Measurements from ENCODE around the gene CSRNP3. TPM values are rescaled to one million over a fixed set of nuclear protein-coding genes. Genes with fewer than 3 reads are reported as not detected.

The CSRNP3 gene
- total RNA-seq, 1 experiment from 2014 or later, result 0.05 TPM

DNA sequence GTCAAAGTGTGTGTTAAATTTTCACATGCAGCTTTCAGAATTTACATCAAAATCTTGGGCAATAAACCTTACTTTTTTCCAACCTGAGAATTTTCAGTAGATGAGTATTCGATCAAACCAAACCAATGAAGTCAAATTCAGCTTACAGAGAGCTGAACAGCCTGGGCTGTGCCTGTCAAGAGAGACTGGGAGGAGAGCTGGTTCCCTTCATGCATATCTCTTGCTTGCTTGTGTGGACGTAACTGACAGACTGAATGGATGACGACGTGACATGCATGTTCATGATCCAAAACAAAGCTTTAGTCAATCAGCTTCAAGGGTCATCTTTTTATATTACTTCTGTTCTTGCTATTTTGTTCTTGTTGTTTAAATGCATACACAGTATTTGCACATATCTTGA lies 179.3 kb downstream of the CSRNP3 start:
- no peaks in the 10 kb centered on the region for H3K36me3 ChIP-seq (ENCODE audit: control insufficient read depth in 1 of 2, insufficient read depth in 2 of 2, low read length in 2 of 2)
- ChIA-PET RAD21 (ENCODE audit: low non-redundant PET in 1 of 2, low total read pairs in 2 of 2, uncharacterized antibody in 2 of 2, unreplicated experiment in 2 of 2) (no interaction called here), POLR2A (no interaction called here), CTCF (no interaction called here)
- H3K4me1 ChIP-seq (ENCODE audit: control insufficient read depth in 1 of 2, insufficient read depth in 2 of 2, low read length in 2 of 2), result no peaks in the 10 kb centered on the region
- no peak for ATAC-seq
- H3K79me2 ChIP-seq (ENCODE audit: insufficient read depth, low read length), result no peaks in the 10 kb centered on the region
- H3K9me3 ChIP-seq (ENCODE audit: control insufficient read depth in 1 of 2, insufficient read depth in 1 of 2, low read depth in 1 of 2, low read length in 2 of 2), result no peaks in the 10 kb centered on the region
- H2AFZ ChIP-seq (ENCODE audit: low read depth, low read length, poor library complexity, severe bottlenecking), result no peak overlapping the region
- no TSS peak for BruUV-seq (replicated peaks)
- no peaks in the 10 kb centered on the region for H4K20me1 ChIP-seq (ENCODE audit: insufficient read depth)
- TF ChIP-seq CBX3 (IDR thresholded peaks at IDR 0.05; ENCODE audit: low read depth), result no peak
- no peak for TF ChIP-seq CEBPB (IDR thresholded peaks at IDR 0.05; ENCODE audit: low read depth)
- TF ChIP-seq SRF (IDR thresholded peaks at IDR 0.05; ENCODE audit: low read depth), result no peak
- no peak for TF ChIP-seq ELF1 (IDR thresholded peaks at IDR 0.05; ENCODE audit: borderline replicate concordance, low read depth)
- no peak for TF ChIP-seq POLR2A (IDR thresholded peaks at IDR 0.05; ENCODE audit: borderline replicate concordance, extremely low read depth, insufficient read depth, insufficient read length)
- TF ChIP-seq EZH2 (IDR thresholded peaks at IDR 0.05), result no peak
- no peak for TF ChIP-seq TCF7L2 (IDR thresholded peaks at IDR 0.05; ENCODE audit: borderline replicate concordance, extremely low read depth, insufficient read depth, insufficient read length)
- no peak for TF ChIP-seq ZNF274 (IDR thresholded peaks at IDR 0.05; ENCODE audit: low read depth, low read length)
- no peak overlapping the region for H3K27ac ChIP-seq (ENCODE audit: low read depth, low read length)
- H3K4me2 ChIP-seq (ENCODE audit: low read length), result no peak overlapping the region
- H3K9me2 ChIP-seq (ENCODE audit: insufficient read depth), result no peaks in the 10 kb centered on the region
- intact Hi-C loops (cut with micrococcal nuclease), result no loop called here
- no peak for DNase-seq (ENCODE audit: low read depth, low spot score)
- no peak overlapping the region for H3K9ac ChIP-seq (ENCODE audit: low read length)
- peaks cover 21% of the 10 kb centered on the region for H3K27me3 ChIP-seq (ENCODE audit: insufficient read depth, low read length)
- no peak overlapping the region for H3K4me3 ChIP-seq (replicated peaks in 1 of 2; ENCODE audit: low read depth in 1 of 2, low read length in 2 of 2)

DNA sequence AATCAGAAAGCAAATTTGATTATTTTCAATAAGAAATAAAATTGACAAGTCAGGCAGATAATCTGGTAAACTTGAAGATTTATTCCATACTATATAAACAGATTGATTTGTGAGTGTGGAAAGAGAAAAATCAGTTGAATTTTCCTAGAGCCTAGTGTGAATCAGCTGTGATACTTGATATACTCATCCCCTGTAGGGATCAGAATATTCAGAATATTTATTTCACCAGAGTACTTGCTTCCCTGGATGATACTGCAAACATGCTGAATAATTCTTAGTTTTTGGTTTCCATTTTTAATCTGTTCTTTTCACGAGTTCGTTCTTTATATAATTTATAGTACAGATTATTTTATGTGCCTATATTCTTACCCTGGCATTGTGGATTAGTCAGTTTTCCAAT lies 181.7 kb downstream of the CSRNP3 start:
- H3K9me3 ChIP-seq (ENCODE audit: control insufficient read depth in 1 of 2, insufficient read depth in 1 of 2, low read depth in 1 of 2, low read length in 2 of 2), result no peaks in the 10 kb centered on the region
- H3K27ac ChIP-seq (ENCODE audit: low read depth, low read length), result no peak overlapping the region
- no peak overlapping the region for H3K4me3 ChIP-seq (replicated peaks in 1 of 2; ENCODE audit: low read depth in 1 of 2, low read length in 2 of 2)
- no peak for ATAC-seq
- H3K9me2 ChIP-seq (ENCODE audit: insufficient read depth), result no peaks in the 10 kb centered on the region
- RAD21 ChIA-PET (ENCODE audit: low non-redundant PET in 1 of 2, low total read pairs in 2 of 2, uncharacterized antibody in 2 of 2, unreplicated experiment in 2 of 2), result no interaction called here
- no peaks in the 10 kb centered on the region for H4K20me1 ChIP-seq (ENCODE audit: insufficient read depth)
- POLR2A ChIA-PET, result no interaction called here
- no peak for DNase-seq (ENCODE audit: low read depth, low spot score)
- CTCF ChIA-PET, result no interaction called here
- intact Hi-C loops (cut with micrococcal nuclease), result no loop called here
- TF ChIP-seq CEBPB (IDR thresholded peaks at IDR 0.05; ENCODE audit: low read depth), result no peak
- TF ChIP-seq EGR1 (IDR thresholded peaks at IDR 0.05; ENCODE audit: low read depth), result no peak
- TF ChIP-seq POLR2A (IDR thresholded peaks at IDR 0.05; ENCODE audit: borderline replicate concordance, extremely low read depth, insufficient read depth, insufficient read length), result no peak
- no peak for TF ChIP-seq RAD21 (IDR thresholded peaks at IDR 0.05; ENCODE audit: low read depth)
- TF ChIP-seq POLR2AphosphoS5 (IDR thresholded peaks at IDR 0.05; ENCODE audit: low read depth, low read length), result no peak
- TF ChIP-seq CBX3 (IDR thresholded peaks at IDR 0.05; ENCODE audit: low read depth), result no peak
- TF ChIP-seq SP1 (IDR thresholded peaks at IDR 0.05; ENCODE audit: low read depth), result no peak
- no peak for TF ChIP-seq TCF7L2 (IDR thresholded peaks at IDR 0.05; ENCODE audit: borderline replicate concordance, extremely low read depth, insufficient read depth, insufficient read length)
- no peaks in the 10 kb centered on the region for H3K79me2 ChIP-seq (ENCODE audit: insufficient read depth, low read length)
- no peaks in the 10 kb centered on the region for H3K4me1 ChIP-seq (ENCODE audit: control insufficient read depth in 1 of 2, insufficient read depth in 2 of 2, low read length in 2 of 2)
- no peak overlapping the region for H2AFZ ChIP-seq (ENCODE audit: low read depth, low read length, poor library complexity, severe bottlenecking)
- H3K4me2 ChIP-seq (ENCODE audit: low read length), result no peak overlapping the region
- H3K27me3 ChIP-seq (ENCODE audit: insufficient read depth, low read length), result peaks cover 32% of the 10 kb centered on the region
- H3K9ac ChIP-seq (ENCODE audit: low read length), result no peak overlapping the region
- H3K36me3 ChIP-seq (ENCODE audit: control insufficient read depth in 1 of 2, insufficient read depth in 2 of 2, low read length in 2 of 2), result no peaks in the 10 kb centered on the region
- BruUV-seq (replicated peaks), result no TSS peak
